ENCODE data around the gene GPR158. TPM values are rescaled to one million over a fixed set of nuclear protein-coding genes. Genes with fewer than 3 reads are reported as not detected.

Gene GPR158
- total RNA-seq, 2 donors from 2014 or later = not detected

- H3K36me3 ChIP-seq = no peaks in the 10 kb centered on the region
- H3K27me3 ChIP-seq = no peaks in the 10 kb centered on the region
- TF ChIP-seq CTCF (IDR thresholded peaks at IDR 0.05) = no peak
- no peak overlapping the region for H3K27ac ChIP-seq
- no peaks in the 10 kb centered on the region for H3K9me3 ChIP-seq
- DNase-seq (ENCODE audit: low spot score) = no peak
- no peaks in the 10 kb centered on the region for H3K4me1 ChIP-seq
- H3K4me3 ChIP-seq = no peak overlapping the region
Observed at GRCh38 chr10:25209618-25210017, 34.8 kb downstream of the GPR158 start.

- Histone ChIP-seq H3K27me3 (no peaks in the 10 kb centered on the region), H3K4me3 (no peak overlapping the region), H3K4me1 (no peaks in the 10 kb centered on the region), H3K27ac (no peak overlapping the region), H3K9me3 (no peaks in the 10 kb centered on the region), H3K36me3 (no peaks in the 10 kb centered on the region)
- no peak for DNase-seq (ENCODE audit: low spot score)
- no peak for TF ChIP-seq CTCF (IDR thresholded peaks at IDR 0.05)
Observed at GRCh38 chr10:25210265-25210664, 35.5 kb downstream of the GPR158 start.

GRCh38 chr10:25220156-25220555 is 45.4 kb downstream of the GPR158 start:
- H3K27me3 ChIP-seq = no peaks in the 10 kb centered on the region
- no peak for TF ChIP-seq CTCF (IDR thresholded peaks at IDR 0.05)
- DNase-seq (ENCODE audit: low spot score) = no peak
- no peak overlapping the region for H3K4me3 ChIP-seq
- H3K4me1 ChIP-seq = no peaks in the 10 kb centered on the region
- no peak overlapping the region for H3K27ac ChIP-seq
- H3K9me3 ChIP-seq = no peaks in the 10 kb centered on the region
- H3K36me3 ChIP-seq = no peaks in the 10 kb centered on the region

- no peaks in the 10 kb centered on the region for H3K4me1 ChIP-seq
- no peaks in the 10 kb centered on the region for H3K27me3 ChIP-seq
- H3K27ac ChIP-seq = no peak overlapping the region
- DNase-seq (ENCODE audit: low spot score) = no peak
- no peak overlapping the region for H3K4me3 ChIP-seq
- no peaks in the 10 kb centered on the region for H3K36me3 ChIP-seq
- TF ChIP-seq CTCF (IDR thresholded peaks at IDR 0.05) = no peak
- no peaks in the 10 kb centered on the region for H3K9me3 ChIP-seq
Observed at GRCh38 chr10:25222085-25222660, 47.4 kb downstream of the GPR158 start.

- Histone ChIP-seq H3K4me3 (no peak overlapping the region), H3K27me3 (no peaks in the 10 kb centered on the region), H3K9me3 (no peaks in the 10 kb centered on the region), H3K27ac (no peak overlapping the region), H3K4me1 (no peaks in the 10 kb centered on the region), H3K36me3 (no peaks in the 10 kb centered on the region)
- TF ChIP-seq CTCF (IDR thresholded peaks at IDR 0.05) = peak; percentile 26 to 71
- no peak for DNase-seq (ENCODE audit: low spot score)
Observed at GRCh38 chr10:25226775-25227682, 52.2 kb downstream of the GPR158 start.

All from right atrium auricular region (tissue), 2 donors.